ENCODE results near the gene DUSP3. TPM values are rescaled to one million over a fixed set of nuclear protein-coding genes. Genes with fewer than 3 reads are reported as not detected.

DUSP3 gene
- total RNA-seq, 1 donor from 2014 or later, result 45.0 TPM

GRCh38 chr17:43770957-43771356, 7.8 kb downstream of the DUSP3 start:
- no peak overlapping the region for H3K4me3 Mint-ChIP-seq
- no peak overlapping the region for H3K27ac Mint-ChIP-seq
- H3K27me3 Mint-ChIP-seq (ENCODE audit: low read depth), result no peaks in the 10 kb centered on the region
- peaks cover 43% of the 10 kb centered on the region for H3K36me3 Mint-ChIP-seq
- no peaks in the 10 kb centered on the region for H3K9me3 Mint-ChIP-seq
- TF ChIP-seq CTCF (IDR thresholded peaks at IDR 0.05; ENCODE audit: unreplicated experiment), result no peak
- DNase-seq (ENCODE audit: low spot score in 2 of 2, unreplicated experiment in 2 of 2), result no peak
- H3K4me1 Mint-ChIP-seq, result no peaks in the 10 kb centered on the region

GRCh38 chr17:43769859-43770258, 8.9 kb downstream of the DUSP3 start:
- H3K4me1 Mint-ChIP-seq, result no peaks in the 10 kb centered on the region
- H3K4me3 Mint-ChIP-seq, result no peak overlapping the region
- H3K36me3 Mint-ChIP-seq, result peaks cover 41% of the 10 kb centered on the region
- H3K27ac Mint-ChIP-seq, result no peak overlapping the region
- H3K9me3 Mint-ChIP-seq, result no peaks in the 10 kb centered on the region
- DNase-seq (ENCODE audit: low spot score in 2 of 2, unreplicated experiment in 2 of 2), result no peak
- H3K27me3 Mint-ChIP-seq (ENCODE audit: low read depth), result no peaks in the 10 kb centered on the region
- TF ChIP-seq CTCF (IDR thresholded peaks at IDR 0.05; ENCODE audit: unreplicated experiment), result no peak

GRCh38 chr17:43769426-43769825, 9.4 kb downstream of the DUSP3 start:
- no peak overlapping the region for H3K27ac Mint-ChIP-seq
- no peak for TF ChIP-seq CTCF (IDR thresholded peaks at IDR 0.05; ENCODE audit: unreplicated experiment)

GRCh38 chr17:43768943-43769342, 9.8 kb downstream of the DUSP3 start:
- Mint-ChIP-seq H3K4me1 (no peaks in the 10 kb centered on the region), H3K27ac (no peak overlapping the region), H3K36me3 (peaks cover 41% of the 10 kb centered on the region), H3K27me3 (ENCODE audit: low read depth) (no peaks in the 10 kb centered on the region), H3K4me3 (no peak overlapping the region), H3K9me3 (no peaks in the 10 kb centered on the region)
- no peak for TF ChIP-seq CTCF (IDR thresholded peaks at IDR 0.05; ENCODE audit: unreplicated experiment)
- DNase-seq (ENCODE audit: low spot score in 2 of 2, unreplicated experiment in 2 of 2), result no peak

More at GRCh38 chr17:43769426-43769825, 9.4 kb downstream of the DUSP3 start:
- Mint-ChIP-seq H3K4me3 (no peak overlapping the region), H3K27me3 (ENCODE audit: low read depth) (no peaks in the 10 kb centered on the region), H3K9me3 (no peaks in the 10 kb centered on the region), H3K4me1 (no peaks in the 10 kb centered on the region), H3K36me3 (peaks cover 41% of the 10 kb centered on the region)
- no peak for DNase-seq (ENCODE audit: low spot score in 2 of 2, unreplicated experiment in 2 of 2)

GRCh38 chr17:43768382-43768781, 10.4 kb downstream of the DUSP3 start:
- Mint-ChIP-seq H3K36me3 (peaks cover 38% of the 10 kb centered on the region), H3K4me3 (no peak overlapping the region), H3K9me3 (no peaks in the 10 kb centered on the region), H3K27ac (no peak overlapping the region), H3K4me1 (no peaks in the 10 kb centered on the region), H3K27me3 (ENCODE audit: low read depth) (no peaks in the 10 kb centered on the region)
- no peak for TF ChIP-seq CTCF (IDR thresholded peaks at IDR 0.05; ENCODE audit: unreplicated experiment)
- DNase-seq (ENCODE audit: low spot score in 2 of 2, unreplicated experiment in 2 of 2), result no peak

- Mint-ChIP-seq H3K27ac (no peak overlapping the region), H3K4me3 (no peak overlapping the region), H3K27me3 (ENCODE audit: low read depth) (no peaks in the 10 kb centered on the region), H3K36me3 (peaks cover 31% of the 10 kb centered on the region), H3K4me1 (no peaks in the 10 kb centered on the region), H3K9me3 (no peaks in the 10 kb centered on the region)
- TF ChIP-seq CTCF (IDR thresholded peaks at IDR 0.05; ENCODE audit: unreplicated experiment), result no peak
- no peak for DNase-seq (ENCODE audit: low spot score in 2 of 2, unreplicated experiment in 2 of 2)
Measured at GRCh38 chr17:43767713-43768059, 11.1 kb downstream of the DUSP3 start.

All from mesothelial cell of epicardium (in vitro differentiated cells).